K562 (cell line): ENCODE results near the gene TRMT2A. TPM values are rescaled to one million over a fixed set of nuclear protein-coding genes. Genes with fewer than 3 reads are reported as not detected.
A peak's percentile ranks its signal among the peaks of the same experiment; 100 is the strongest.

Source experiments
- ATAC-seq: fragments of 200-7000 bp; cut with Tn5 transposase; 3 replicates; pipeline ENCODE4 v1.9.1; 2020; ENCODE audit warnings: moderate library complexity
- BruUV-seq: library from RNA; stranded (reverse); fragments of 400-500 nt; replicated peaks from 2 replicates; lab custom pipeline; 2021; lab: Mats Ljungman, UMichigan
- CTCF ChIA-PET: fragments of 300-600 bp; formaldehyde crosslinking; extraction: SDS; loops from one replicate; lab custom pipeline; 2021; ENCODE audit warnings: low intra/inter-chr PET ratio; lab: Yijun Ruan, JAX
- POLR2A ChIA-PET: fragments of 300-600, 350-650 bp; sonication (Branson Sonifier 250); formaldehyde crosslinking; extraction: SDS; loops from one replicate; lab custom pipeline; 2021; ENCODE audit warnings: antibody characterized with exemption, inconsistent platforms; lab: Yijun Ruan, JAX
- DNase-seq, 4 experiments: peaks; one replicate each; pipeline versions ENCODE4 v3.0.0 to v3.0.0-alpha.2; 2011 to 2018; ENCODE audit warnings: low spot score in 3 of 4, mixed read lengths in 3 of 4; ENCODE audit errors: extremely low read depth in 1 of 4
- FAIRE-seq: peaks from 2 replicates; lab custom pipeline; 2011; peaks lifted over from hg19 to GRCh38; lab: Jason Lieb, UNC
- H2AFZ ChIP-seq: 2 replicates; pipeline ENCODE4 v1.6.0; 2011; ENCODE audit warnings: low read depth, low read length, control low read depth, inconsistent platforms
- H3K27ac ChIP-seq: fragments of 200-600 bp; 3 replicates; pipeline ENCODE4 v1.8.0; 2011; ENCODE audit warnings: low read depth, mild to moderate bottlenecking, control low read depth, inconsistent platforms, low read length, moderate library complexity, mixed read lengths; ENCODE audit errors: extremely low read depth
- H3K27me3 ChIP-seq, 2 experiments: fragments of 300-600 bp in 1 of 2; 2 replicates in 1 of 2; 3 replicates in 1 of 2; pipeline versions ENCODE4 v1.6.0 to v1.8.0; 2011; ENCODE audit warnings: inconsistent platforms in 2 of 2, low read length in 2 of 2, mild to moderate bottlenecking in 1 of 2, mixed read lengths in 1 of 2, moderate library complexity in 1 of 2; ENCODE audit not compliant: control insufficient read depth in 2 of 2, insufficient read depth in 2 of 2
- H3K36me3 ChIP-seq: fragments of 300-600 bp; 3 replicates; pipeline ENCODE4 v1.8.0; 2011; ENCODE audit warnings: mild to moderate bottlenecking, low read length, inconsistent platforms; ENCODE audit not compliant: control insufficient read depth, insufficient read depth
- H3K4me1 ChIP-seq, 2 experiments: fragments of 200-600 bp in 1 of 2; replicated peaks in 1 of 2; 2 replicates in 1 of 2; 3 replicates in 1 of 2; pipeline versions ENCODE4 v1.5.1 to v1.8.0; 2011; ENCODE audit warnings: inconsistent platforms in 2 of 2, low read length in 2 of 2, mild to moderate bottlenecking in 1 of 2, mixed read lengths in 1 of 2, moderate library complexity in 1 of 2; ENCODE audit not compliant: control insufficient read depth in 2 of 2, insufficient read depth in 2 of 2
- H3K4me2 ChIP-seq: 2 replicates; pipeline ENCODE4 v1.6.1; 2011; ENCODE audit warnings: low read length, control low read depth, inconsistent platforms, mixed read lengths; ENCODE audit not compliant: insufficient read depth
- H3K4me3 ChIP-seq: fragments of 200-600 bp; sonication (generic), shearing (Covaris generic); 2 replicates; pipeline ENCODE4 v1.5.1; 2016; ENCODE audit warnings: control low read depth, inconsistent platforms
- H3K79me2 ChIP-seq: fragments of 200-600 bp; 3 replicates; pipeline ENCODE4 v1.8.0; 2011; ENCODE audit warnings: low read length, inconsistent platforms; ENCODE audit not compliant: control insufficient read depth, insufficient read depth
- H3K9ac ChIP-seq, 2 experiments: 2 replicates each; pipeline versions ENCODE4 v1.6.0 to v1.6.1; 2011; ENCODE audit warnings: low read depth in 2 of 2, low read length in 2 of 2, control low read depth in 1 of 2, inconsistent platforms in 1 of 2, mild to moderate bottlenecking in 1 of 2, mixed read lengths in 1 of 2; ENCODE audit not compliant: insufficient read depth in 1 of 2
- H3K9me1 ChIP-seq: one replicate; pipeline ENCODE4 v1.6.0; 2011; ENCODE audit warnings: inconsistent platforms, mild to moderate bottlenecking, low read length, moderate library complexity; ENCODE audit not compliant: control insufficient read depth, insufficient read depth
- H3K9me3 ChIP-seq: replicated peaks from 2 replicates; pipeline ENCODE4 v1.5.1; 2011; ENCODE audit warnings: low read depth, low read length, inconsistent platforms; ENCODE audit not compliant: control insufficient read depth, insufficient read depth
- H4K20me1 ChIP-seq: replicated peaks from 2 replicates; pipeline ENCODE4 v1.6.1; 2011; ENCODE audit warnings: low read length, inconsistent platforms, mixed read lengths; ENCODE audit not compliant: control insufficient read depth, insufficient read depth
- HDAC1 ChIP-seq, 2 experiments: fragments of 450-650 bp; IDR thresholded peaks; 2 replicates each; pipeline ENCODE4 v1.6.1; 2016 to 2017; ENCODE audit warnings: inconsistent platforms in 1 of 2, mild to moderate bottlenecking in 1 of 2, moderate library complexity in 1 of 2
- HMGN3 ChIP-seq: IDR thresholded peaks from 2 replicates; pipeline ENCODE4 v1.6.1; 2011; ENCODE audit warnings: borderline replicate concordance, low read depth, mild to moderate bottlenecking, mixed read lengths, low read length; ENCODE audit not compliant: insufficient read length; ENCODE audit errors: extremely low read depth
- NCOA6 ChIP-seq: fragments of 450-650 bp; IDR thresholded peaks from 2 replicates; pipeline ENCODE4 v1.6.1; 2017; ENCODE audit warnings: mild to moderate bottlenecking
- PCBP1 ChIP-seq: fragments of 200-400 bp; formaldehyde crosslinking; IDR thresholded peaks from 2 replicates; pipeline ENCODE4 v1.6.1; 2018; ENCODE audit warnings: mild to moderate bottlenecking, low read depth, low read length; ENCODE audit not compliant: poor library complexity, severe bottlenecking
- POLR2B ChIP-seq: fragments of 450-650 bp; IDR thresholded peaks from 2 replicates; pipeline ENCODE4 v1.6.1; 2018; ENCODE audit warnings: low read depth; ENCODE audit not compliant: partially characterized antibody
- STAG1 ChIP-seq: sonication (generic); formaldehyde crosslinking; IDR thresholded peaks from 2 replicates; pipeline ENCODE4 v1.5.0; 2020; ENCODE audit warnings: missing genetic modification reagents, borderline replicate concordance
- ZC3H4 ChIP-seq: sonication (generic); formaldehyde crosslinking; IDR thresholded peaks from 2 replicates; pipeline ENCODE4 v1.9.0; 2021; ENCODE audit warnings: missing genetic modification reagents, borderline replicate concordance
- ZNF41 ChIP-seq: fragments of 250-450 bp; sonication (Bioruptor Pico); conservative IDR thresholded peaks from 2 replicates; pipeline ENCODE4 v1.4.0; 2020; ENCODE audit warnings: mild to moderate bottlenecking
- WGBS: fragments of 100-300 bp; shearing (Covaris generic); methylation state at CpG from one replicate; pipeline ENCODE4 v1.1.6; 2016; ENCODE audit warnings: low coverage, mixed read lengths; ENCODE audit not compliant: insufficient coverage; ENCODE audit errors: missing lambda C conversion rate; 5-methylcytosine and 5-hydroxymethylcytosine counted together
- in situ Hi-C: fragments of 300-500 bp; cut with MboI; formaldehyde crosslinking; loops from 4 replicates; pipeline ENCODE4 v1.15.0; 2018; ENCODE audit warnings: inconsistent platforms, mixed read lengths
- intact Hi-C: fragments of 100-400 bp; cut with micrococcal nuclease; formaldehyde crosslinking; loops from 2 replicates; pipeline ENCODE4 v1.14.2; 2022
- polyA plus RNA-seq, 8 experiments: library from polyadenylated mRNA; depleted of rRNA in 4 of 8; stranded (reverse) in 5 of 8; unstranded in 3 of 8; fragments of >200 nt; fragmentation: Nextera tagmentation in 2 of 8; fragmentation: Illumina TruSeq in 1 of 8; extraction: Ambion mirVana in 2 of 8; extraction: Trizol in 1 of 8; gene quantifications; 2 replicates each; pipeline versions ENCODE4 v1.2.1 to v1.2.3, GENCODE V29; 2011 to 2014; ENCODE audit warnings: inconsistent platforms in 1 of 8, missing spikeins in 1 of 8
- total RNA-seq, 7 experiments: library from RNA; depleted of rRNA in 6 of 7; stranded (reverse); fragments of >200 nt in 6 of 7; fragmentation: Illumina TruSeq in 2 of 7; extraction: Trizol in 2 of 7; gene quantifications; 2 replicates each; pipeline versions ENCODE4 v1.2.1 to v1.2.3, GENCODE V29; 2011 to 2021; ENCODE audit warnings: low replicate concordance in 1 of 7
- TF ChIP-seq, protein P1 (sequence below): fragments of 450-650 bp; IDR thresholded peaks from 2 replicates; pipeline ENCODE4 v1.6.1; 2017; ENCODE audit warnings: antibody characterized with exemption
- TF ChIP-seq, protein P2 (sequence below): fragments of 450-650 bp; IDR thresholded peaks from 2 replicates; pipeline ENCODE4 v1.6.1; 2017; ENCODE audit warnings: mild to moderate bottlenecking, moderate library complexity

The TRMT2A gene
- total and polyA plus RNA-seq, 9 of the 15 experiments (the other 6 are each of a cell fraction or from before 2014, with no cell fraction given): 1.6 to 265 (median 140) TPM

DNA sequence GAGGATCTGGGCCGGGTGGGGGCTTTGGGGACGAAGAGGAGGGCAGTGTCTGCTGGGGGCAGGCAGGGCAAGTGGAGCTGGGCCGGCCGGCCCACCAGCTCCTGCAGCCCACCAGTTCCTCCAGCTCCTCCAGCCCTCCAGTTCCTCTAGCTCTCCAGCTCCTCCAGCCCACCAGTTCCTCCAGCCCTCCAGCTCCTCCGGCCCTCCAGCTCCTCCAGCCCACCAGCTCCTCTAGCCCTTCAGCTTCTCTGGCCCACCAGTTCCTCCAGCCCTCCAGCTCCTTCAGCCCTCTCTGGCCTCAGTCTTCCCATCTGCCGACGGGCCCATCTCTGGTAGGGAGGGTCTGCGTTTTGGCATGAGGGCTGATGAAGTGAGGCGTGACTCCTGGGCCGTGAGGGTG, 43.0 kb upstream of the TRMT2A start:
- POLR2A ChIA-PET: interaction anchor here (0.5 to 1.1 kb wide), 4 partner anchors 31 to 101 kb away, joined by 3 to 5 read pairs (median 3); no protein-coding TSS in a partner anchor
- H3K9ac ChIP-seq: no peak overlapping the region
- no peak overlapping the region for H3K4me3 ChIP-seq
- no peaks in the 10 kb centered on the region for H3K79me2 ChIP-seq
- peaks cover 17 to 48% of the 10 kb centered on the region in 2 experiments; a peak in 4 of 5 replicates for H3K27me3 ChIP-seq
- no peak overlapping the region for H3K27ac ChIP-seq
- in situ Hi-C loops: loop anchor here (25.0 kb wide), 1 partner anchor 527 kb away; no protein-coding TSS in a partner anchor
- TF ChIP-seq, protein P1, sequence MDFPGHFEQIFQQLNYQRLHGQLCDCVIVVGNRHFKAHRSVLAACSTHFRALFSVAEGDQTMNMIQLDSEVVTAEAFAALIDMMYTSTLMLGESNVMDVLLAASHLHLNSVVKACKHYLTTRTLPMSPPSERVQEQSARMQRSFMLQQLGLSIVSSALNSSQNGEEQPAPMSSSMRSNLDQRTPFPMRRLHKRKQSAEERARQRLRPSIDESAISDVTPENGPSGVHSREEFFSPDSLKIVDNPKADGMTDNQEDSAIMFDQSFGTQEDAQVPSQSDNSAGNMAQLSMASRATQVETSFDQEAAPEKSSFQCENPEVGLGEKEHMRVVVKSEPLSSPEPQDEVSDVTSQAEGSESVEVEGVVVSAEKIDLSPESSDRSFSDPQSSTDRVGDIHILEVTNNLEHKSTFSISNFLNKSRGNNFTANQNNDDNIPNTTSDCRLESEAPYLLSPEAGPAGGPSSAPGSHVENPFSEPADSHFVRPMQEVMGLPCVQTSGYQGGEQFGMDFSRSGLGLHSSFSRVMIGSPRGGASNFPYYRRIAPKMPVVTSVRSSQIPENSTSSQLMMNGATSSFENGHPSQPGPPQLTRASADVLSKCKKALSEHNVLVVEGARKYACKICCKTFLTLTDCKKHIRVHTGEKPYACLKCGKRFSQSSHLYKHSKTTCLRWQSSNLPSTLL: no peak
- TF ChIP-seq NCOA6 (no peak), ZNF41 (CRISPR knock-in tag) (no peak), POLR2B (no peak), HDAC1 (IDR thresholded peaks at IDR 0.05) (no peak), STAG1 (CRISPR knock-in tag) (0 out of 2 replicates have a peak, but pooled peaks have one; percentile 18), ZC3H4 (CRISPR knock-in tag) (peak; percentile 58; the same call in 1 of the 2 replicates), PCBP1 (peak; percentile 31), HMGN3 (peak; percentile 14)
- TF ChIP-seq, protein P2, sequence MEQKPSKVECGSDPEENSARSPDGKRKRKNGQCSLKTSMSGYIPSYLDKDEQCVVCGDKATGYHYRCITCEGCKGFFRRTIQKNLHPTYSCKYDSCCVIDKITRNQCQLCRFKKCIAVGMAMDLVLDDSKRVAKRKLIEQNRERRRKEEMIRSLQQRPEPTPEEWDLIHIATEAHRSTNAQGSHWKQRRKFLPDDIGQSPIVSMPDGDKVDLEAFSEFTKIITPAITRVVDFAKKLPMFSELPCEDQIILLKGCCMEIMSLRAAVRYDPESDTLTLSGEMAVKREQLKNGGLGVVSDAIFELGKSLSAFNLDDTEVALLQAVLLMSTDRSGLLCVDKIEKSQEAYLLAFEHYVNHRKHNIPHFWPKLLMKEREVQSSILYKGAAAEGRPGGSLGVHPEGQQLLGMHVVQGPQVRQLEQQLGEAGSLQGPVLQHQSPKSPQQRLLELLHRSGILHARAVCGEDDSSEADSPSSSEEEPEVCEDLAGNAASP: no peak
- peaks cover 0 to 43% of the 10 kb centered on the region in 2 experiments; a peak in 2 of 5 replicates for H3K4me1 ChIP-seq
- WGBS: 2% methylated on average over 10 of the region's 10 CpGs
- ATAC-seq (no peak), DNase-seq (no peak), FAIRE-seq (no peak)
- no peak overlapping the region for H2AFZ ChIP-seq
- H3K4me2 ChIP-seq: no peak overlapping the region
- no peaks in the 10 kb centered on the region for H3K9me1 ChIP-seq
- peaks cover 28% of the 10 kb centered on the region for H4K20me1 ChIP-seq
- CTCF ChIA-PET: interaction anchor here (0.9 to 5.5 kb wide), 4 partner anchors 108 to 296 kb away, joined by 3 to 126 read pairs (median 4); partner anchors contain the start of gene RTN4R
- peaks cover 6% of the 10 kb centered on the region for H3K9me3 ChIP-seq
- intact Hi-C loops: no loop called here
- H3K36me3 ChIP-seq: no peaks in the 10 kb centered on the region
- no TSS peak for BruUV-seq
